Measurements from ENCODE around the gene MUC6.

GRCh38 chr11:1049911-1050580 is 13.5 kb upstream of the MUC6 start:
- TF ChIP-seq POLR2A (IDR thresholded peaks at IDR 0.05) (no peak), CTCF (IDR thresholded peaks at IDR 0.05) (no peak)

Data from testis (tissue), 2 donors.